Fibroblast of skin of left quadriceps (primary cell): ENCODE results near the gene GRIA1.

ENCODE experiments used
- DNase-seq, 2 experiments: peaks; one replicate each; pipeline ENCODE4 v3.0.0-alpha.2; 2013; ENCODE audit warnings: low read depth in 2 of 2

GRIA1 gene

GRCh38 chr5:153779836-153780235 is 289.4 kb downstream of the GRIA1 start:
- DNase-seq = no peak

DNA sequence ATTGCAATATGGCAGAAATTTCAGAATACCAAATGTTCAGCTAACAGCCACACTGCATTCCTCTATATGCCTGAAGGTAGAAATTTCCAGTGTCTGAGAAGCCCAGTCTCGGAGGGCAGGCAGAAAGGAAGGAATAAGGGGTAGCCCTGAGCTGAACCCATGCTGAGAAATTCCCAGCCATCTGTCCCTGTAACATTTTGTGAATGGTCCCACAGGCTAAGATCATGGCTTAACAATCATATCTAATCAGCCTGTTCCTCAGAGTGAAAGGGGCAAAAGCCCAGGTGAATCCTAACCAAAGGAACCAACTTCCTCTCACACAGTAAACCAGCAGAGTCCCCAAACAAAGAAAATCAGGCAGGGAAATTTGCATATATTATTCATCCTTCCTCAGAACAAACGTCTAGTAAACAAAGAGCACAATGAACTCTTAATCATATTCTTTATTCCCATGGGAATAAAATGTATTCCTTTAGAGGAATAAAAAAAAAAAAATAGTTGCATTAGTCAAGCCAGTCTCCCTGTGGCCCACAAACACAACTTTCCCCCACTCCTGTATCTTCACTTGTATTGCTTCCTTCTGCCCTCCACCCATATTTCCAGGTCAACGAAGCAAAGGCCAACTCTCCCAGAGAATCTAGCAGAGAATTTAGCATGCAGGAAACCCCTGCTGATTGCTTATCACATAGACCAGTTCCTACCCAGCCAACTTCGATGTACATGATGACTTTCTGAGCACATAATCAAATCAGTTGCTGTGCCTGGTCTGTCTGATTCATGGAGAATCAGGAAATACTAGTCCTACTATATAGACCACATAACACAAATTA is 290.6 kb downstream of the GRIA1 start:
- DNase-seq = no peak

- peak; percentile 34 to 37 for DNase-seq
These were observed 292.3 kb downstream of the GRIA1 start for GRCh38 chr5:153782589-153783361.

DNA sequence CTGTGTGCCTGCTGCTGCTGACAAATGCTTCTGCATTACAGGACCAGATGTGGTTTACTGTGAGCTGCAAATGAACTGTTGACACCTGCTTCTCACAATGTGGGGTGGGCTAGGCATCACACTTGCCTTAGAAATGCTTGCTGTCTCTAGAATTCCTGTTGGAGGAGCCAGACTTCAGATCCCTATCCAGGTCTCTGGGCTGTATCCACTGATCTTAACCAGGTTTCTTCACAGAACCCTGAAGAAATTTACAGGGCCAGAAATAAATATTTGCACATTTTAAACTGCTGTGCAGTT is 292.8 kb downstream of the GRIA1 start:
- no peak for DNase-seq

DNA sequence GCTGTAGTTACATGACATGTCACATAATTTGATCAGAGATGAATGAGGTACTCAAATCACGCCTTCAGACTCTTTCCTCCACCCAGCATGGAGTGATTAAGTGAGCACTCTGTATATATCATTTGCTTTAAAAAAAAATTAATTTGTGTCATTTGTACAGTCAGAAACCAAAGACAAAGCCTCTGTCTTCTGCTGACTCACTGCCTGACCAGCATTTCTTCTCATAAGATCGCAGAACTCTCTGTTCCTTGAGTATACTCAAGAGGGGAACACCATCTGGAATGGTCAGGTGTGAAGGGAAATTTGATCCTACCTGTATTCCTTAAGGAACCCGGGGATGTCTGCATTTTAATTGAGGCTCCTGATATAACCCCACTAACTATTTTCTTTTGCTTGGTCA is 293.8 kb downstream of the GRIA1 start:
- DNase-seq = no peak

GRCh38 chr5:153791339-153791738 is 300.9 kb downstream of the GRIA1 start:
- DNase-seq = no peak

- no peak for DNase-seq
These were observed 301.8 kb downstream of the GRIA1 start for GRCh38 chr5:153792305-153792704.

DNA sequence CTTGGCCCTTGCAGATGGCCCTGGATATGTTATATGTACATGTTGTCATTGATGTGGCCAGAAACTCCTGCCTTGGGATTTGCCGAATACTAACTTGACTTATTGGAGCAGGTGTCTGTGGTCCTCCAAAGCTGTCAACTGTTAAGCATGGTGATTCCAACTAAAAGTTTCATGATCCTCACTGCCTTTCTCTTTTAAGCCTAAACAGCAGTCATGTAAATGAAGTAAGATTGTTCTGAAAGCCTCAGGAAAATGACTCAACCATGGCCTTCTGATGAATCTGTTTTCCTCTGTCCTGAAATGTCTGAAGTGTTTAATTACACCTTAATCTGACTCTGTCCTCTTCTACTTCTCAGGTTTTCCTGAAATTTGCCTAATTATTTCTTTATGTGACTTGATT is 303.2 kb downstream of the GRIA1 start:
- DNase-seq = no peak

- DNase-seq = no peak
These were observed 303.9 kb downstream of the GRIA1 start for GRCh38 chr5:153794327-153794726.

DNA sequence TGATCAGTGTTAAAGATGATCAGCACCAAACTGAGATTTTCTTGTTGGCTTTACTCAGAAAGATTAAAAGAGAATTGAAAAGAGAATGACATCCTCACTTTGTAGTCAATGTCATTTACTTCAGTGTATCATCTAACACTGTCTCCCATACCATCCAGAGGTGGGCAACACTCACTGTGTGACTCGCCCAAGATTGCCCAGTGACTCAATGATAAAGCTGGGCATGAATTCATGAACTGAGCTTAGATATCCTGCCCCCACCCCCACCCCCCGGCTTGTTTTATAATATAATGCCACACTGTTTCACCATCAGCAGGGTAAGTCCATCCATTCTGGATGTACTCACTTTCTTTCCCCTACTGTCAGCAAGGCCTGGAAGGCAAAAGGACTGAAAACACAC is 306.1 kb downstream of the GRIA1 start:
- no peak for DNase-seq

- no peak for DNase-seq
These were observed 307.0 kb downstream of the GRIA1 start for GRCh38 chr5:153797484-153797883.

GRCh38 chr5:153798830-153799229 is 308.4 kb downstream of the GRIA1 start:
- DNase-seq = no peak

- no peak for DNase-seq
These were observed 309.0 kb downstream of the GRIA1 start for GRCh38 chr5:153799466-153799865.

DNA sequence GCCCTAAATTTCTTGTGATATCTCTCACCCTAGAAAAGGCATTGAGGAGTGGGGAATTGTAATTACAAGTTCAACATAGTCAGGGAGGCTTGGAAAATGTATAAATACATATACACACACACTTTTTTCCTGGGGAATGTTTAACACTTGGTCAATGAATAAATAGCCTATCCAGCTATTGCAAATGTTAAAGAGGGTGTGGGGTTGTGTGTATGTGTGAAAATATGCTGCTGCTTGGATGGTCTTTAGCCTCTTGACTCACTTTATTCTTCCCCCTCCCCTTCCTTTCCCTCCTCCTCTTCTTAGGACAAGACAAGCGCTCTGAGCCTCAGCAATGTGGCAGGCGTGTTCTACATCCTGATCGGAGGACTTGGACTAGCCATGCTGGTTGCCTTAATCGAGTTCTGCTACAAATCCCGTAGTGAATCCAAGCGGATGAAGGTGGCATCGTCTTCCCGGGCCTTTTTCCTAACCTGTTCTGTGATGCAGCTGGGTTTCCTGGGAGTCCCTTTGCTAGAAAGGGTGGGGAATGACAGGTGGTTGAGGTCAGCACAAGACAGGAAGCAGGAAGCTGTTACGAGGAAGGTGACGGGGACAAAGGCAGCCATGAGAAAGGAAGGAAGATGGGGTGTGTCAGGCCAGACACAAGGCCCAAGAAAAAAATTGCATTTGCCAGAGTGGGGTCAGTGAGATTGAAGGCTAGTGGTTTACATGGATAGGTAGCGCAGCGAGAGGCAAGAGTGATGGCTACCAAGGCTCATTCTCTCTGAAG is 311.8 kb downstream of the GRIA1 start:
- DNase-seq = no peak

DNA sequence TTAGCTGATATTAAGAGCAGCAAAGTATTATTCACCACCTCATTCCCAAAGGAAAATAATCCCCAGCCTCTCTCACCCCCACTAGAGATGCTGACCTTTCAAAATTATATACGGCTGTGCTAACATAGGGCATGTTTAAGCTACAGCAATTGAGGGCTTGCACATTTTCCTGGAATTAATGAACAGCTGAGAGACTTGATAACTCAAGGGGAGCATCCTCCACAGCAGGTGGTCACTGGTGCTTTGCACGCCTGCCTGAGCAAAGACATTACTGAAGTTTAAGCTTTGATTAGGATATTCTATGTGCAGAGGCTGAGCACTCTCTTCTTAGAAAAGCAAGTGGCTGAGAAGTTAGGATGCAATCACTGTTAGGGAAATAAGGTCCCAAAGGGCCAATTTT is 317.3 kb downstream of the GRIA1 start:
- no peak for DNase-seq

DNA sequence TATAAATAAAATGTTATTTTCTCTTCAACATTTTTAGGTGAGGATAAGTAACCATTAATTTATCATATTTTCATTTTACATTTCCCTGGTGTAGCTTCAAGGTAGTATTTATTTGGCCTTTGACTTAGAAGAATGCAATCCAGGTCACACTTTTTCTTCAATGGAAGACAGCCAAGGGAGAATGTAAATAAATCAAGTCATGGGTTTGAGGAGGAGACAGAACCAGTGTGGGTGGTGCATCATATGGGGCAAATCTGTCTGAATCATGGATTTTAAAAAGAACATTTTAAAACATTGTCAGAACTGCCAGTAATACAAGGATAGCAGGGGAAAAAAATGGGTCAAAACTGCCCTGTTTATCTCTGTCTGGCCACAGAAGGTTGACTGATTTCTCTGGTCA is 318.7 kb downstream of the GRIA1 start:
- DNase-seq = no peak

DNA sequence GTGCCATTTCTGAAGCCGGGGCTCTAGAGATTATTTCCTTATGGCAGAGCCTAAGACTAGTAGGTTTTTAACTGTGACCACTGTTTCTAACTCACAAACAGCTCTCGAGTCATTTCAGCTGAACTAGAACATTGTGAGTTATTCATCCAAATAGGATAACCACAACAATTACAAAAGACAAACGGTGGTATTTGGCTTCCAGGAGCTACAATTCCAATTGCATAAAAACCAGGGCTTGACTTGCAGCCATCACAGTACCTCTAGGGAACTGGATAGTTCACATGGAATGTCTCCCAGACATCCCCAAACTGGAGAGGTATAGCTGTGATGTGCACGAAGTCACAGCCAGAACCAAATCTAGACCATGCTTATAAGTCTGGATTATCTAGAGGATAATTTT is 323.4 kb downstream of the GRIA1 start:
- peak in 1 of 2 experiments; percentile 28 for DNase-seq

GRCh38 chr5:153816870-153817269 is 326.4 kb downstream of the GRIA1 start:
- no peak for DNase-seq

GRCh38 chr5:153818626-153819025 is 328.2 kb downstream of the GRIA1 start:
- DNase-seq = no peak

- peak in 1 of 2 experiments; percentile 31 for DNase-seq
These were observed 332.6 kb downstream of the GRIA1 start for GRCh38 chr5:153823036-153823435.

GRCh38 chr5:153824909-153825308 is 334.4 kb downstream of the GRIA1 start:
- no peak for DNase-seq

GRCh38 chr5:153827397-153827796 is 336.9 kb downstream of the GRIA1 start:
- no peak for DNase-seq
